ENCODE data around the gene LFNG.

GRCh38 chr7:2487586-2488271, 31.8 kb upstream of the LFNG start:
- TF ChIP-seq TAF1 (IDR thresholded peaks at IDR 0.05; ENCODE audit: borderline replicate concordance, insufficient read depth, low read length) (no peak), POLR2AphosphoS5 (IDR thresholded peaks at IDR 0.05; ENCODE audit: low read depth, low read length) (no peak), SIN3A (IDR thresholded peaks at IDR 0.05; ENCODE audit: borderline replicate concordance, insufficient read depth, low read length) (no peak), REST (IDR thresholded peaks at IDR 0.05; ENCODE audit: insufficient read depth in 1 of 2, low read depth in 2 of 2, low read length in 2 of 2) (no peak), FOXP2 (optimal IDR thresholded peaks at IDR 0.05; ENCODE audit: borderline replicate concordance, extremely low read depth, extremely low read length, insufficient read depth) (no peak)
